GM23338 (cell line): ENCODE results near the gene MTHFD2L. TPM values are rescaled to one million over a fixed set of nuclear protein-coding genes. Genes with fewer than 3 reads are reported as not detected.

ENCODE experiments used
- ATAC-seq: fragments of 200-7000 bp; cut with Tn5 transposase; 3 replicates; pipeline ENCODE4 v1.9.1; 2020
- DNase-seq: peaks from one replicate; pipeline ENCODE4 v3.0.0-alpha.2; 2015; ENCODE audit warnings: low spot score
- H2AFZ ChIP-seq: fragments of 200-600 bp; sonication (generic); 2 replicates; pipeline ENCODE4 v1.8.0; 2016; ENCODE audit warnings: antibody characterized with exemption, mild to moderate bottlenecking, moderate library complexity
- H3F3A ChIP-seq: fragments of 200-600 bp; sonication (generic); replicated peaks from 2 replicates; pipeline ENCODE4 v1.8.0; 2017; ENCODE audit warnings: antibody characterized with exemption, mixed run types, low read depth
- H3K27ac ChIP-seq: fragments of 200-600 bp; sonication (generic); 2 replicates; pipeline ENCODE4 v1.6.1; 2016; ENCODE audit warnings: low read depth
- H3K27me3 ChIP-seq: fragments of 200-600 bp; sonication (generic); 2 replicates; pipeline ENCODE4 v1.8.0; 2016; ENCODE audit warnings: mild to moderate bottlenecking, mixed run types, moderate library complexity; ENCODE audit not compliant: insufficient read depth
- H3K36me3 ChIP-seq: fragments of 200-600 bp; sonication (generic); 2 replicates; pipeline ENCODE4 v1.8.0; 2016; ENCODE audit warnings: mild to moderate bottlenecking; ENCODE audit not compliant: insufficient read depth
- H3K4me1 ChIP-seq: fragments of 200-600 bp; sonication (generic); 2 replicates; pipeline ENCODE4 v1.8.0; 2016; ENCODE audit warnings: mild to moderate bottlenecking, moderate library complexity; ENCODE audit not compliant: insufficient read depth
- H3K4me2 ChIP-seq: fragments of 200-600 bp; sonication (generic); 2 replicates; pipeline ENCODE4 v1.7.1; 2017; ENCODE audit warnings: mixed run types
- H3K4me3 ChIP-seq: fragments of 200-600 bp; sonication (generic); 2 replicates; pipeline ENCODE4 v1.6.1; 2016; ENCODE audit warnings: mixed run types
- H3K79me2 ChIP-seq: fragments of 200-600 bp; sonication (generic); replicated peaks from 2 replicates; pipeline ENCODE4 v1.8.0; 2017; ENCODE audit warnings: mild to moderate bottlenecking; ENCODE audit not compliant: insufficient read depth
- H3K9me2 ChIP-seq: fragments of 200-600 bp; sonication (generic); 2 replicates; pipeline ENCODE4 v1.8.0; 2017; ENCODE audit not compliant: insufficient read depth
- H4K20me1 ChIP-seq: fragments of 200-600 bp; sonication (generic); replicated peaks from 2 replicates; pipeline ENCODE4 v1.8.0; 2017; ENCODE audit warnings: mild to moderate bottlenecking; ENCODE audit not compliant: insufficient read depth
- H3K27ac Mint-ChIP-seq: 2 replicates; pipeline ENCODE4 v1.8.0; 2020; ENCODE audit warnings: inconsistent platforms, mild to moderate bottlenecking, moderate library complexity, mixed read lengths
- H3K27me3 Mint-ChIP-seq: 3 replicates; pipeline ENCODE4 v1.8.0; 2022; ENCODE audit warnings: low read depth, mild to moderate bottlenecking, moderate library complexity, mixed read lengths, inconsistent platforms; ENCODE audit not compliant: insufficient read depth, poor library complexity
- H3K36me3 Mint-ChIP-seq: 3 replicates; pipeline ENCODE4 v1.8.0; 2021; ENCODE audit warnings: low read depth, mild to moderate bottlenecking, inconsistent platforms, moderate library complexity, mixed read lengths
- H3K4me1 Mint-ChIP-seq: 3 replicates; pipeline ENCODE4 v1.8.0; 2020; ENCODE audit warnings: mild to moderate bottlenecking, inconsistent platforms, mixed read lengths
- H3K4me3 Mint-ChIP-seq: 3 replicates; pipeline ENCODE4 v1.8.0; 2021; ENCODE audit warnings: moderate library complexity, mild to moderate bottlenecking, inconsistent platforms, mixed read lengths
- H3K9me3 Mint-ChIP-seq: 3 replicates; pipeline ENCODE4 v1.8.0; 2020; ENCODE audit warnings: moderate library complexity, mild to moderate bottlenecking, inconsistent platforms, mixed read lengths
- CREB1 ChIP-seq: fragments of 250-450 bp; sonication (Bioruptor Pico); IDR thresholded peaks from 2 replicates; pipeline ENCODE4 v1.5.0; 2020; ENCODE audit warnings: low read depth, mild to moderate bottlenecking, moderate library complexity
- EZH2 ChIP-seq: fragments of 200-600 bp; sonication (generic); IDR thresholded peaks from one replicate; pipeline ENCODE4 v1.8.0; 2017; ENCODE audit warnings: antibody characterized with exemption, mild to moderate bottlenecking, low read depth; ENCODE audit not compliant: unreplicated experiment
- JUNB ChIP-seq: IDR thresholded peaks from one replicate; pipeline ENCODE4 v1.6.1; 2016; ENCODE audit warnings: antibody characterized with exemption; ENCODE audit not compliant: unreplicated experiment
- POLR2AphosphoS5 ChIP-seq: IDR thresholded peaks from 2 replicates; pipeline ENCODE4 v1.6.1; 2016; ENCODE audit warnings: antibody characterized with exemption, low read depth
- REST ChIP-seq: IDR thresholded peaks from one replicate; pipeline ENCODE4 v1.6.1; 2018; ENCODE audit warnings: antibody characterized with exemption; ENCODE audit not compliant: unreplicated experiment
- STAT1 ChIP-seq: IDR thresholded peaks from one replicate; pipeline ENCODE4 v1.6.1; 2016; ENCODE audit warnings: antibody characterized with exemption; ENCODE audit not compliant: unreplicated experiment
- ZNF331 ChIP-seq: fragments of 250-450 bp; sonication (Bioruptor Pico); IDR thresholded peaks from 2 replicates; pipeline ENCODE4 v1.5.0; 2020; ENCODE audit warnings: low read depth, mild to moderate bottlenecking, moderate library complexity
- ZNF462 ChIP-seq: fragments of 250-450 bp; sonication (Bioruptor Pico); IDR thresholded peaks from 2 replicates; pipeline ENCODE4 v1.5.0; 2020; ENCODE audit warnings: mild to moderate bottlenecking, moderate library complexity
- polyA plus RNA-seq: library from polyadenylated mRNA; unstranded; fragments of >200 nt; fragmentation: Nextera tagmentation; extraction: Ambion mirVana; gene quantifications from 2 replicates; pipeline ENCODE4 v1.2.1, GENCODE V29; 2016
- total RNA-seq: library from RNA; depleted of rRNA; stranded (reverse); fragments of >200 nt; shearing (Covaris generic); gene quantifications from 2 replicates; pipeline ENCODE4 v1.2.3, GENCODE V29; 2014
- TF ChIP-seq, protein P1 (sequence below): IDR thresholded peaks from 2 replicates; pipeline ENCODE4 v1.6.1; 2016; ENCODE audit warnings: antibody characterized with exemption
- TF ChIP-seq, protein P2 (sequence below), 2 experiments: fragments of 200-600 bp in 1 of 2; sonication (generic) in 1 of 2; conservative IDR thresholded peaks; 2 replicates each; pipeline versions ENCODE4 v1.5.1 to v1.6.1; 2016 to 2017; ENCODE audit warnings: antibody characterized with exemption in 2 of 2, low read depth in 2 of 2, mild to moderate bottlenecking in 2 of 2, moderate library complexity in 1 of 2

The MTHFD2L gene
- total and polyA plus RNA-seq, 2 experiments from 2014 or later: 24.4 to 35.7 TPM

GRCh38 chr4:74325886-74326285 is 168.0 kb downstream of the MTHFD2L start (continued):
- TF ChIP-seq JUNB (no peak), EZH2 (no peak)

GRCh38 chr4:74327762-74328161 is 169.8 kb downstream of the MTHFD2L start:
- no peak overlapping the region for H3K4me3 Mint-ChIP-seq
- no peaks in the 10 kb centered on the region for H3K36me3 ChIP-seq
- H3K4me1 Mint-ChIP-seq: peaks cover 11% of the 10 kb centered on the region; the same call in 2 of the 3 replicates
- H4K20me1 ChIP-seq: no peaks in the 10 kb centered on the region
- H3K27ac ChIP-seq: no peak overlapping the region
- no peak overlapping the region for H3K4me3 ChIP-seq
- no peak overlapping the region for H3K4me2 ChIP-seq
- H3K27ac Mint-ChIP-seq: no peak overlapping the region
- H3K27me3 Mint-ChIP-seq: no peaks in the 10 kb centered on the region
- DNase-seq: no peak
- H2AFZ ChIP-seq: no peak overlapping the region
- H3K36me3 Mint-ChIP-seq: no peaks in the 10 kb centered on the region
- no peaks in the 10 kb centered on the region for H3K27me3 ChIP-seq
- no peaks in the 10 kb centered on the region for H3K79me2 ChIP-seq
- ATAC-seq: no peak
- TF ChIP-seq JUNB (no peak), POLR2AphosphoS5 (no peak), ZNF462 (CRISPR knock-in tag) (no peak), STAT1 (no peak), REST (no peak), CREB1 (no peak), ZNF331 (CRISPR knock-in tag) (no peak), EZH2 (no peak)
- TF ChIP-seq, protein P1, sequence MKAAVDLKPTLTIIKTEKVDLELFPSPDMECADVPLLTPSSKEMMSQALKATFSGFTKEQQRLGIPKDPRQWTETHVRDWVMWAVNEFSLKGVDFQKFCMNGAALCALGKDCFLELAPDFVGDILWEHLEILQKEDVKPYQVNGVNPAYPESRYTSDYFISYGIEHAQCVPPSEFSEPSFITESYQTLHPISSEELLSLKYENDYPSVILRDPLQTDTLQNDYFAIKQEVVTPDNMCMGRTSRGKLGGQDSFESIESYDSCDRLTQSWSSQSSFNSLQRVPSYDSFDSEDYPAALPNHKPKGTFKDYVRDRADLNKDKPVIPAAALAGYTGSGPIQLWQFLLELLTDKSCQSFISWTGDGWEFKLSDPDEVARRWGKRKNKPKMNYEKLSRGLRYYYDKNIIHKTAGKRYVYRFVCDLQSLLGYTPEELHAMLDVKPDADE: no peak
- TF ChIP-seq, protein P2, sequence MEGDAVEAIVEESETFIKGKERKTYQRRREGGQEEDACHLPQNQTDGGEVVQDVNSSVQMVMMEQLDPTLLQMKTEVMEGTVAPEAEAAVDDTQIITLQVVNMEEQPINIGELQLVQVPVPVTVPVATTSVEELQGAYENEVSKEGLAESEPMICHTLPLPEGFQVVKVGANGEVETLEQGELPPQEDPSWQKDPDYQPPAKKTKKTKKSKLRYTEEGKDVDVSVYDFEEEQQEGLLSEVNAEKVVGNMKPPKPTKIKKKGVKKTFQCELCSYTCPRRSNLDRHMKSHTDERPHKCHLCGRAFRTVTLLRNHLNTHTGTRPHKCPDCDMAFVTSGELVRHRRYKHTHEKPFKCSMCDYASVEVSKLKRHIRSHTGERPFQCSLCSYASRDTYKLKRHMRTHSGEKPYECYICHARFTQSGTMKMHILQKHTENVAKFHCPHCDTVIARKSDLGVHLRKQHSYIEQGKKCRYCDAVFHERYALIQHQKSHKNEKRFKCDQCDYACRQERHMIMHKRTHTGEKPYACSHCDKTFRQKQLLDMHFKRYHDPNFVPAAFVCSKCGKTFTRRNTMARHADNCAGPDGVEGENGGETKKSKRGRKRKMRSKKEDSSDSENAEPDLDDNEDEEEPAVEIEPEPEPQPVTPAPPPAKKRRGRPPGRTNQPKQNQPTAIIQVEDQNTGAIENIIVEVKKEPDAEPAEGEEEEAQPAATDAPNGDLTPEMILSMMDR (conservative IDR thresholded peaks at IDR 0.05; ENCODE audit: low read depth in 2 of 2): no peak
- H3K4me1 ChIP-seq: peaks cover 7% of the 10 kb centered on the region; the same call in 1 of the 2 replicates
- H3K9me2 ChIP-seq: no peaks in the 10 kb centered on the region
- H3K9me3 Mint-ChIP-seq: no peaks in the 10 kb centered on the region
- no peaks in the 10 kb centered on the region for H3F3A ChIP-seq
